Activated B cell treated with CpG ODN at 0.5 μM for 24 hours (primary cell): ENCODE data around the gene VTI1A. TPM values are rescaled to one million over a fixed set of nuclear protein-coding genes. Genes with fewer than 3 reads are reported as not detected.

Experiments used
- ATAC-seq: fragments of 200-7000 bp; cut with Tn5 transposase; one replicate; pipeline ENCODE4 v1.10.0; 2021; ENCODE audit warnings: low read depth, mild to moderate bottlenecking, moderate library complexity
- CTCF ChIA-PET: fragments of 350-600 bp; sonication (Branson Sonifier 250); formaldehyde crosslinking; loops from one replicate; lab custom pipeline; 2021; ENCODE audit warnings: antibody characterized with exemption; lab: Charles Lee
- POLR2A ChIA-PET: fragments of 350-600 bp; sonication (Branson Sonifier 250); formaldehyde crosslinking; loops from one replicate; lab custom pipeline; 2021; ENCODE audit warnings: antibody characterized with exemption; lab: Charles Lee
- DNase-seq: peaks from one replicate; pipeline ENCODE4 v3.0.0; 2022
- H3K27ac Mint-ChIP-seq: one replicate; pipeline ENCODE4 v1.8.0; 2020; ENCODE audit warnings: mixed read lengths
- H3K27me3 Mint-ChIP-seq: one replicate; pipeline ENCODE4 v1.8.0; 2021; ENCODE audit warnings: mixed read lengths
- H3K36me3 Mint-ChIP-seq: one replicate; pipeline ENCODE4 v1.8.0; 2021; ENCODE audit warnings: low read depth, mixed read lengths
- H3K4me1 Mint-ChIP-seq: one replicate; pipeline ENCODE4 v1.8.0; 2021; ENCODE audit warnings: mixed read lengths
- H3K4me3 Mint-ChIP-seq: one replicate; pipeline ENCODE4 v1.8.0; 2020; ENCODE audit warnings: mild to moderate bottlenecking, mixed read lengths
- H3K9me3 Mint-ChIP-seq: one replicate; pipeline ENCODE4 v1.8.0; 2020; ENCODE audit warnings: mixed read lengths
- CTCF ChIP-seq: fragments of 200-600 bp; IDR thresholded peaks from one replicate; pipeline ENCODE4 v1.8.0; 2022; ENCODE audit warnings: antibody characterized with exemption, mild to moderate bottlenecking
- intact Hi-C: fragments of 100-400 bp; cut with micrococcal nuclease; formaldehyde crosslinking; loops from one replicate; pipeline ENCODE4 v1.15.1; 2024
- total RNA-seq: library from RNA; stranded (reverse); gene quantifications from 2 replicates; pipeline ENCODE4 v1.2.3, GENCODE V29; 2022

The VTI1A gene
- total RNA-seq, 1 donor from 2014 or later: 74.0 TPM

- intact Hi-C loops: no loop called here
- ATAC-seq: no peak
- ChIA-PET POLR2A (no interaction called here), CTCF (no interaction called here)
- Mint-ChIP-seq H3K36me3 (peaks cover 28% of the 10 kb centered on the region), H3K4me3 (no peak overlapping the region), H3K27ac (no peak overlapping the region), H3K4me1 (no peaks in the 10 kb centered on the region), H3K27me3 (no peaks in the 10 kb centered on the region), H3K9me3 (peaks cover 21% of the 10 kb centered on the region)
- DNase-seq: no peak
- TF ChIP-seq CTCF: no peak
These were observed 343.9 kb downstream of the VTI1A start for GRCh38 chr10:112790921-112791320.

DNA sequence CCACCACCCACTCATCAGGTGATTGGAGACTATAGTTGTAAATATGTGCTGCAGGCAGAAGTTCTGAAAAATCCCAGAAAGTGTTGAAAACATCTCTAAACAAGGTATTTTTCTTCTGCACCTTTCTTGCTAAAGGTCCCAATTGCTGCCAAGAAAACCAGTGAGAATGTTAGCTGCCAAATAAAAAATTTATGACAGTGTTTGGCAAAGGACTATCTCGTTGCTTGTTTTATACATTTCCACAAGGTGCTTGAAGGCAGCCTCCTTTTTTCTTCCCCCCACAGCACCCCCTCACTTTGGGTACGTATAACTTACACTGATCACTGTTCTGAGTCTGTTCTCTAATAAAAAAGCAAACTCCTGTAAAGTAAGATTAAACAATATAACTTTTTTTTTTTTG lies 344.4 kb downstream of the VTI1A start:
- Mint-ChIP-seq H3K4me1 (no peaks in the 10 kb centered on the region), H3K9me3 (peaks cover 19% of the 10 kb centered on the region), H3K27me3 (no peaks in the 10 kb centered on the region), H3K27ac (no peak overlapping the region), H3K36me3 (peaks cover 28% of the 10 kb centered on the region), H3K4me3 (no peak overlapping the region)
- ChIA-PET POLR2A (no interaction called here), CTCF (no interaction called here)
- intact Hi-C loops: no loop called here
- no peak for TF ChIP-seq CTCF
- no peak for ATAC-seq
- no peak for DNase-seq

DNA sequence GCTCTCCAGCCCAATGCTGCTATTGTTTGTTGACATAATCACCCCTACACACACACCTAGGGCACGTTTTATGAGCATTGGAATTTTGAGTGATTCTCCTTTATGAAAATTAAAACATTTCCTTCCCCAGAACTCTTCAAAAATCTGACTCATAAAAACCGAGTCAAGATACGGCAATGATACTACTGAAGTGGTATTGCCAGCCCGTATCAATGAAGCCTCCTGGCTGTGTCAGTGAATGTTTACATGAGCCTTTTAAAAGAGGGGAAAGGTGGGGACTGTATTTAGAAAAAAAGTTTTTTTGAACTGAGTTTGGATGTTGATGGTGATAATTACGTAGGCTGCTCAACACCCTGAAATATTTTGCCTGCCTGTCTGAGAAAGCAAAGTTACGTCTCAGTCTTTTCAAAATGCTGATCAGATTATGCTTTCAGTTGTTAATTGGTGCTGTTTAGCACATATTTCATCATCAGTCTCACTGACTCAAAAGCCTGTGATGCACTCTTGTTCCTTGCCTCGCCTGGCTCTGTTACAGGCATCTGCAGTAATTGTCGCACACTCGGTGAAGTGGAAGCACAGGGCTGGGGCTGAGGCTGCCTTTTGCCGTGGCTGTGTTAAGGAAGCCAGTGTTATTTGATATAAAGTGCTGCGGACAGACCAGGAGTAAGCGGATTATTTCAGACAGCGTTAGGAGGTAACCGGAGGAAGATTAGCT lies 345.6 kb downstream of the VTI1A start:
- H3K27ac Mint-ChIP-seq: no peak overlapping the region
- H3K36me3 Mint-ChIP-seq: peaks cover 26% of the 10 kb centered on the region
- no peaks in the 10 kb centered on the region for H3K4me1 Mint-ChIP-seq
- no peaks in the 10 kb centered on the region for H3K27me3 Mint-ChIP-seq
- CTCF ChIA-PET: no interaction called here
- intact Hi-C loops: no loop called here
- DNase-seq: no peak
- H3K9me3 Mint-ChIP-seq: peaks cover 15% of the 10 kb centered on the region
- ATAC-seq: no peak
- H3K4me3 Mint-ChIP-seq: no peak overlapping the region
- POLR2A ChIA-PET: no interaction called here
- no peak for TF ChIP-seq CTCF

DNA sequence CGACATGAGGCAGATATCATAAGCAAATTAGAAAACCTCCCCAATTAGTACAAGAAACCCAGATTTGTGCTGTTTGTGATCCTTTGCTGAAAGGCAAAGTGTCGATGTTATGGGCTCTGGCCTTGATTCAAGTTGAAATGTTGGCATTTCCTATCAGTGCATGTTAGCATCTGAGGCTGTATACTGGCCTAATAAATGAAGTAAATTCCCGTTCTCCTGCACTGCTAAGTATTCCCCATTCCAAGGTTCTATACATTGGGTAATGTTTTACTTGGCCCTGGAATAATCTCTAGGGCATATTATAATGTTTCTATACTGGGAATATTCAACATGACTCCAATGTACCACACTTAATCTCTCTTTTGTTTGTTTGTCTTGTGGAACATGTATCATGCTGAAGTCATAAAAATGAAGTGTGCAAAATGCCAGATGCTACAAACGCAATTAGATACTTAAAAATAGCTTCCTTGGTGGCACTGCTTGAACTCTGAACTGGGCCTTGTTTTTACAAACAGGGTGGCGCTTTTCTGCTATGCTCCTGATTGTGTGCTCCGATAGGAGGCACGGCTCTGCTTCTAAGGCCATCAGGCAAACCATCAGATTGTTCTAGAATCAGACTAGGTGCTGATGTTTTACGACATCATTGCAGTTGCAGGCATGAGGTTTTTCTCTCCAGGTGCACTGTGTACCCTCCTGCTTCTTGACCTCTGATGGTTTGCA lies 346.3 kb downstream of the VTI1A start:
- ChIA-PET CTCF (no interaction called here), POLR2A (no interaction called here)
- Mint-ChIP-seq H3K9me3 (peaks cover 12% of the 10 kb centered on the region), H3K4me1 (no peaks in the 10 kb centered on the region), H3K27ac (no peak overlapping the region), H3K4me3 (no peak overlapping the region), H3K36me3 (peaks cover 22% of the 10 kb centered on the region), H3K27me3 (no peaks in the 10 kb centered on the region)
- no peak for TF ChIP-seq CTCF
- intact Hi-C loops: no loop called here
- ATAC-seq: no peak
- no peak for DNase-seq

DNA sequence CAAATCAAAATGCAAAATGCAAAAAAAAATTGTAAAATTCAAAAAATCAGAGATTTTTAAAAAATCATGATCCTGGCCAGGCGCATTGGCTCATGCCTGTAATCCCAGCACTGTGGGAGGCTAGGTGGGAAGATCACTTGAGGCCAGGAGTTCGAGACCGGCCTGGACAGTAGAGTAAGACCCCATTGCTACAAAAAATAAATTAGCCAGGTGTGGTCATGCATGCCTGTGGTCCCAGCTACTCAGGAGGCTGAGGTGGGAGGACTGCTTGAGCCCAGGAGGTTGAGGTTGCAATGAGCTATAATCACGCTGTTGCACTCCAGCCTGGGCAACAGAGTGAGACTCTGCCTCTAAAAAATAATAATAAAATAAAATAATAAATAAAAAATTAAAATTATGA lies 347.2 kb downstream of the VTI1A start:
- H3K27ac Mint-ChIP-seq: no peak overlapping the region
- TF ChIP-seq CTCF: no peak
- ATAC-seq: no peak
- H3K4me1 Mint-ChIP-seq: no peaks in the 10 kb centered on the region
- ChIA-PET CTCF (no interaction called here), POLR2A (no interaction called here)
- no peak for DNase-seq
- H3K27me3 Mint-ChIP-seq: no peaks in the 10 kb centered on the region
- H3K9me3 Mint-ChIP-seq: peaks cover 5% of the 10 kb centered on the region
- no peak overlapping the region for H3K4me3 Mint-ChIP-seq
- peaks cover 18% of the 10 kb centered on the region for H3K36me3 Mint-ChIP-seq
- intact Hi-C loops: no loop called here
